IMR-90 (cell line): ENCODE results near the gene TCERG1L. TPM values are rescaled to one million over a fixed set of nuclear protein-coding genes. Genes with fewer than 3 reads are reported as not detected.

Experiments
- ATAC-seq: fragments of 200-7000 bp; cut with Tn5 transposase; 2 replicates; pipeline ENCODE4 v1.9.1; 2020; ENCODE audit warnings: low read depth, mild to moderate bottlenecking, moderate library complexity
- BruUV-seq: library from RNA; stranded (reverse); fragments of 400-500 nt; replicated peaks from 2 replicates; lab custom pipeline; 2021; lab: Mats Ljungman, UMichigan
- CTCF ChIA-PET: fragments of 300-600 bp; formaldehyde crosslinking; extraction: SDS; loops from one replicate; lab custom pipeline; 2021; ENCODE audit warnings: antibody characterized with exemption; lab: Yijun Ruan, JAX
- POLR2A ChIA-PET: fragments of 300-600 bp; sonication (Branson Sonifier 250); formaldehyde crosslinking; loops from one replicate; lab custom pipeline; 2022; ENCODE audit warnings: antibody characterized with exemption; ENCODE audit not compliant: unreplicated experiment; lab: Charles Lee
- DNase-seq: peaks from one replicate; pipeline ENCODE4 v3.0.0; 2013
- H2AFZ ChIP-seq: replicated peaks from 2 replicates; pipeline ENCODE3; 2013; ENCODE audit warnings: low read length, mild to moderate bottlenecking; ENCODE audit not compliant: poor library complexity
- H2AK5ac ChIP-seq: 2 replicates; pipeline ENCODE4 v1.6.1; 2013; ENCODE audit warnings: low read depth, low read length, inconsistent platforms
- H2AK9ac ChIP-seq: replicated peaks from 2 replicates; pipeline ENCODE3; 2013; ENCODE audit warnings: mild to moderate bottlenecking, low read depth, low read length, moderate library complexity; ENCODE audit not compliant: poor library complexity
- H2BK120ac ChIP-seq: 2 replicates; pipeline ENCODE4 v1.6.1; 2013; ENCODE audit warnings: low read depth, low read length, inconsistent platforms
- H2BK15ac ChIP-seq: 3 replicates; pipeline ENCODE4 v1.6.1; 2013; ENCODE audit warnings: low read depth, low read length, inconsistent platforms
- H2BK20ac ChIP-seq: 2 replicates; pipeline ENCODE4 v1.6.1; 2013; ENCODE audit warnings: low read depth, mild to moderate bottlenecking, inconsistent platforms, low read length, moderate library complexity
- H2BK5ac ChIP-seq: 2 replicates; pipeline ENCODE4 v1.6.1; 2013; ENCODE audit warnings: mild to moderate bottlenecking, low read depth, low read length, inconsistent platforms; ENCODE audit not compliant: poor library complexity, severe bottlenecking
- H3K14ac ChIP-seq: replicated peaks from 2 replicates; pipeline ENCODE4 v1.6.1; 2013; ENCODE audit warnings: low read depth, low read length, inconsistent platforms
- H3K18ac ChIP-seq: 2 replicates; pipeline ENCODE4 v1.6.1; 2013; ENCODE audit warnings: low read depth, low read length, control low read depth
- H3K23ac ChIP-seq: 2 replicates; pipeline ENCODE4 v1.6.1; 2013; ENCODE audit warnings: low read depth, low read length, inconsistent platforms
- H3K27ac ChIP-seq: 2 replicates; pipeline ENCODE4 v1.5.1; 2013; ENCODE audit warnings: mild to moderate bottlenecking, control low read depth, low read length; ENCODE audit not compliant: insufficient read depth
- H3K27me3 ChIP-seq: 2 replicates; pipeline ENCODE4 v1.6.1; 2013; ENCODE audit warnings: low read length; ENCODE audit not compliant: control insufficient read depth, insufficient read depth
- H3K36me3 ChIP-seq: 2 replicates; pipeline ENCODE4 v1.6.1; 2013; ENCODE audit warnings: low read length, mixed read lengths; ENCODE audit not compliant: control insufficient read depth, insufficient read depth
- H3K4ac ChIP-seq: 2 replicates; pipeline ENCODE4 v1.6.1; 2013; ENCODE audit warnings: low read depth, low read length, inconsistent platforms
- H3K4me1 ChIP-seq: 2 replicates; pipeline ENCODE4 v1.6.1; 2013; ENCODE audit warnings: low read length, mixed read lengths; ENCODE audit not compliant: control insufficient read depth, insufficient read depth
- H3K4me2 ChIP-seq: 2 replicates; pipeline ENCODE4 v1.6.1; 2013; ENCODE audit warnings: low read depth, mild to moderate bottlenecking, control low read depth, low read length, moderate library complexity
- H3K4me3 ChIP-seq: 2 replicates; pipeline ENCODE4 v1.5.1; 2013; ENCODE audit warnings: low read depth, mild to moderate bottlenecking, control low read depth, low read length, moderate library complexity; ENCODE audit not compliant: insufficient read depth
- H3K56ac ChIP-seq: 2 replicates; pipeline ENCODE4 v1.6.1; 2013; ENCODE audit warnings: low read length, inconsistent platforms; ENCODE audit not compliant: insufficient read depth; ENCODE audit errors: extremely low read depth
- H3K79me1 ChIP-seq, 2 experiments: 2 replicates each; pipeline ENCODE4 v1.6.1; 2013; ENCODE audit warnings: low read length in 2 of 2, inconsistent platforms in 1 of 2, low read depth in 1 of 2
- H3K9ac ChIP-seq: 2 replicates; pipeline ENCODE4 v1.6.1; 2013; ENCODE audit warnings: low read depth, low read length, control low read depth
- H3K9me1 ChIP-seq: 2 replicates; pipeline ENCODE4 v1.6.1; 2013; ENCODE audit warnings: low read length, inconsistent platforms; ENCODE audit not compliant: insufficient read depth
- H3K9me3 ChIP-seq: 2 replicates; pipeline ENCODE4 v1.6.1; 2013; ENCODE audit warnings: low read length; ENCODE audit not compliant: control insufficient read depth, insufficient read depth
- H4K20me1 ChIP-seq: 2 replicates; pipeline ENCODE4 v1.6.1; 2013; ENCODE audit warnings: low read length, inconsistent platforms; ENCODE audit not compliant: insufficient read depth
- H4K5ac ChIP-seq: 2 replicates; pipeline ENCODE4 v1.6.1; 2013; ENCODE audit warnings: mild to moderate bottlenecking, low read depth, low read length, control low read depth
- H4K8ac ChIP-seq, 2 experiments: 2 replicates each; pipeline ENCODE4 v1.6.1; 2013; ENCODE audit warnings: low read depth in 2 of 2, low read length in 2 of 2, control low read depth in 1 of 2, inconsistent platforms in 1 of 2
- H4K91ac ChIP-seq: 2 replicates; pipeline ENCODE4 v1.6.1; 2013; ENCODE audit warnings: low read depth, low read length, inconsistent platforms; ENCODE audit not compliant: insufficient read depth
- CEBPB ChIP-seq: IDR thresholded peaks from 2 replicates; pipeline ENCODE4 v1.6.1; 2012; ENCODE audit warnings: low read depth, low read length, improper control_type of control experiment
- MAFK ChIP-seq: IDR thresholded peaks from 2 replicates; pipeline ENCODE4 v1.6.1; 2012; ENCODE audit warnings: low read depth, low read length, improper control_type of control experiment
- MAZ ChIP-seq: IDR thresholded peaks from 2 replicates; pipeline ENCODE4 v1.6.1; 2012; ENCODE audit warnings: low read depth, mild to moderate bottlenecking, low read length, improper control_type of control experiment, moderate library complexity, borderline replicate concordance
- MXI1 ChIP-seq: IDR thresholded peaks from 2 replicates; pipeline ENCODE4 v1.6.1; 2012; ENCODE audit warnings: low read depth, mild to moderate bottlenecking, low read length, moderate library complexity, borderline replicate concordance
- POLR2A ChIP-seq: IDR thresholded peaks from 2 replicates; pipeline ENCODE4 v1.6.1; 2012; ENCODE audit warnings: mild to moderate bottlenecking, low read depth, low read length
- WGBS, 2 experiments: methylation state at CpG; one replicate each; pipeline versions ENCODE4 v1.1.5 to v1.1.7; 2013; ENCODE audit warnings: missing lambda C conversion rate in 2 of 2; ENCODE audit not compliant: insufficient read length in 1 of 2; ENCODE audit errors: extremely low coverage in 2 of 2; 5-methylcytosine and 5-hydroxymethylcytosine counted together
- dilution Hi-C: fragments of 300-500 bp; cut with HindIII; formaldehyde crosslinking; loops from one replicate; pipeline ENCODE4 v1.14.3; 2018; ENCODE audit warnings: low sequenced_read_pairs; ENCODE audit not compliant: unreplicated experiment
- in situ Hi-C: fragments of 300-500 bp; cut with MboI; formaldehyde crosslinking; loops from 3 replicates; pipeline ENCODE4 v1.14.3; 2019; ENCODE audit warnings: low sequenced_read_pairs, inconsistent platforms, mixed read lengths
- intact Hi-C: fragments of 100-400 bp; cut with micrococcal nuclease; formaldehyde crosslinking; loops from 2 replicates; pipeline ENCODE4 v1.10.0; 2022
- polyA plus RNA-seq, 3 experiments: library from polyadenylated mRNA; depleted of rRNA; stranded (reverse); fragments of >200 nt; gene quantifications; 2 replicates each; pipeline ENCODE4 v1.2.3, GENCODE V29; 2012; ENCODE audit warnings: low replicate concordance in 1 of 3
- total RNA-seq: library from RNA; depleted of rRNA; stranded (reverse); fragments of >200 nt; gene quantifications from 2 replicates; pipeline ENCODE4 v1.2.3, GENCODE V29; 2012
- TF ChIP-seq, protein P1 (sequence below): fragments of 150-350 bp; IDR thresholded peaks from 2 replicates; pipeline ENCODE4 v1.6.1; 2017; ENCODE audit warnings: mild to moderate bottlenecking, antibody characterized with exemption, low read length, low read depth

TCERG1L gene
- total and polyA plus RNA-seq, 2 of the 4 experiments (the other 2 are of a cell fraction) = not detected

DNA sequence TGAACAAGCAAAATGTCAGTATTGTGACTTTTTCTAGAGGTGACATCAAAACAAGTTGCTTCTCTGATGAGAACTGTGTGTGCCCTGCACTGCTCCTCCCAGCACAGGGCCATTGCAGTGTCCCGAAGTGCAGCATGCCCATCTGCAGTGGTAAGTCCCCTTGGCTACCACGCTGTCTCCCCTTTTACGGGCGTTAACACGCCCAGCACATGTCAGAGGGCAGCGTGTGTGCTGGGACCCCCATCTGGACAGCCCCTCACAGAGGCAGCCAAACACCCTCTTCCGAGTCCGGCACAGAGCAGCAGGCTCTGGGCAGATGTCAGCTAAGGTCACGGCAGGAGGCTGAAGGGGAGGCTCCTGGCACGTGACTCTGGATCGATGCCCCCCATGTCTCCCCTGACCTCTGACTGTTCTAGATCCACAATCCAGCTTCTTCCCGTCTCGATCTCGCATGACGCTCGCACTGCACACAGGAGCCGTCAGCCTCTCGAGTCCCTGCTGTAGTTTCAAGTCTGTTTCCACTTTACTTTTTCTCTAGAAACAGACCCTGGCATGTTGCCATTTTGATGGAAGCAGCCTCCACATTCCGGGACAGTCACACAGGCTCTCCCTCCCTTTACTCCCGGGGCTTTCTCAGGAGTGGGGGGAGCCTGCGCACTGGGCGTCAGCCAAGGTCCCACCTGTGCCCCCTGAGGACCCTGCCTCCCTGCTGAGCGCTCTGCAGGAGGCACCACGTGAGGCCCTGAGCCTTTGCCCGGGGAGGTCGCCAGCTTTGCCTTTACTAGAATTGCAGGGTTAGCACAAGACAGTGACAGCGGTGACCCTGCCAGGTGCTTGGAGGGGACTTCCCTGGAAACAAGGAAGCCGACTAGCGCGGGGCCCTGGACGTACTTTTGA is 133.8 kb downstream of the TCERG1L start:
- Histone ChIP-seq H3K27me3 (no peaks in the 10 kb centered on the region), H3K14ac (no peak overlapping the region), H2BK120ac (no peak overlapping the region), H2AK9ac (no peak overlapping the region), H3K36me3 (no peaks in the 10 kb centered on the region), H3K56ac (no peak overlapping the region), H3K4me2 (no peak overlapping the region), H2AFZ (no peak overlapping the region), H3K4me1 (no peaks in the 10 kb centered on the region), H3K23ac (no peak overlapping the region), H2BK5ac (no peak overlapping the region), H2BK20ac (no peak overlapping the region), H3K4ac (no peak overlapping the region), H4K91ac (no peak overlapping the region), H3K4me3 (no peak overlapping the region), H3K9ac (no peak overlapping the region), H2AK5ac (no peak overlapping the region), H3K27ac (no peak overlapping the region), H4K20me1 (no peaks in the 10 kb centered on the region), H3K18ac (no peak overlapping the region), H4K8ac (no peak overlapping the region), H3K79me1 (no peaks in the 10 kb centered on the region), H2BK15ac (no peak overlapping the region), H3K9me1 (no peaks in the 10 kb centered on the region), H4K5ac (no peak overlapping the region), H3K9me3 (peaks cover 73% of the 10 kb centered on the region)
- POLR2A ChIA-PET = no interaction called here
- dilution Hi-C loops = no loop called here
- 58% methylated on average over 6 of the region's 31 CpGs; no CpG with 5 or more reads in 1 of the 2 experiments for WGBS, 2 experiments
- DNase-seq (no peak), ATAC-seq (no peak)
- in situ Hi-C loops = no loop called here
- CTCF ChIA-PET = no interaction called here
- intact Hi-C loops = no loop called here
- TF ChIP-seq POLR2A (no peak), MAFK (no peak), MAZ (no peak), CEBPB (no peak), MXI1 (no peak)
- TF ChIP-seq, protein P1, sequence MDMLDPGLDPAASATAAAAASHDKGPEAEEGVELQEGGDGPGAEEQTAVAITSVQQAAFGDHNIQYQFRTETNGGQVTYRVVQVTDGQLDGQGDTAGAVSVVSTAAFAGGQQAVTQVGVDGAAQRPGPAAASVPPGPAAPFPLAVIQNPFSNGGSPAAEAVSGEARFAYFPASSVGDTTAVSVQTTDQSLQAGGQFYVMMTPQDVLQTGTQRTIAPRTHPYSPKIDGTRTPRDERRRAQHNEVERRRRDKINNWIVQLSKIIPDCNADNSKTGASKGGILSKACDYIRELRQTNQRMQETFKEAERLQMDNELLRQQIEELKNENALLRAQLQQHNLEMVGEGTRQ = no peak
- no TSS peak for BruUV-seq
